ENCODE measurements around the gene CRLF3.
"Not testable (repeated sequence)": the region's sequence is repeated elsewhere in the genome, so short reads cannot be mapped to it uniquely, and the experiment has no call there.

CRLF3 gene

DNA sequence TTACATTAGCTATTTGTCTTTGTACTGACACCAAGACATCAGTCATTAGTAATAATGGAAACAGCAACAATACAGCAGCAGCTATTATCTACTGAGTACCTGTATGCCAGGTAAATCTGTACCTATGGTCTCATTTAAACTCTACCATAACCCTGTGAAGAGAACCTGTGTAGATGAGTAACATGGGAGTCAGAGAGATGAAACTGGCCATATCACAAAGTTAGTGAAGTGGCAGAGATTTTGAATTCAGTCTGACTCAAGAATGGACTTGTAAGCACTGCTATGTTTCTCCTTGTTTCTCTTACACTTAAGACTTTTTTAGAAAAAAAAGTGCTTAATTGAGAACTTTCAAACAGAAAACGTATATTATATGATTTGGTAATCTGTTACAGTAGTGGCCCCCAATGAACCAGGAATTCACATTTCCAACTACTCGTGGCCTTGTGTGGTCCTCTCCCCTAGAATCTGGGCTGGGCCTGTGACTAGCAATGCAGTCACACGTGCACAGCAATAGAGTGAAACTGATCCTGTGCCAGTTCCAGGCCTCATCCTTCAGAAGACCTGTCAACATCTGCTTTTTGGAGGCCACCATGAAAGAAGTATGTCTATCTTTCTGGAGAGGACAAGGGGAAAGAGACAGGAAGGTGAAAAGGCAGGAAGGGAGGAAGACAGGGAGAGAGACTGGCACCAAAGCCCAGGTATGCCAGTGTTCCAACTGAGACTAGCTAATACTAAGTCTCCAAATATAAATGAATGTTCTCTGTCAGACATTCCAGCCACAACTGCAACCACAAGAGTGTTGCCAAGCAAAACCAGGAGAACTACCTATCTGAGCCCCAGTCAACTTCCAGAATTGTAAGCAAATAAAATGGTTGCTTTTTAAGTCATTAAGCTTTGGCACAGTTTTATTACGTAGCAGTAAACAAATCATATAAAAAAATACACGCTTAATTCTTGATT lies 12.0 kb downstream of the CRLF3 start:
- DNase-seq, result no peak

GRCh38 chr17:30809867-30810266 lies 14.6 kb downstream of the CRLF3 start:
- no peak for DNase-seq

- peak; percentile 78 for DNase-seq
These were observed 15.7 kb downstream of the CRLF3 start for GRCh38 chr17:30808785-30809286.

- no peak for DNase-seq
These were observed 16.6 kb downstream of the CRLF3 start for GRCh38 chr17:30807896-30808295.

DNA sequence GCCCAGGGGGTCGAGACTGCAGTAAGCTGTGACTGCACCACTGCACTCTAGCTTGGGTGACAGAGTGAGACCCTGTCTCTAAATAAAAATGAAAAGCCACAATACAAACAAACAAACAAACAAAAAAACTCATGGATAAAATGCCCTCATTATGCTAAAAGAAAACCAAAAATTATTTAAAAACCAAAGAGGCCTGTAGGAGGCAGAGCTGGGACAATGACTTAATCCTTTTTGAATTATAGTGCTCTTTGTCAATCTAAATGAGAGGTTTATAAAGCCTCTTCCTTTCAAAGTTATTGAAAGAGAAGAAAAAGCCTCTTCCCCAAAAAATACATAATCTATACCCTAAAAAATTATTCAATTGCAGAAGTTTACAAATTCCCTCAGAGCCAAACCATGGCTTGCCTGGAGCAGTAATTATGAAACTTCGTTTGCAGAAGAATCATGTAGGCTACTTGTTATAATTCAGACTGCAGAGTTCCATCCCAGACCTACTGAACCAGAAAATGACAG lies 18.5 kb downstream of the CRLF3 start:
- no peak for DNase-seq

DNA sequence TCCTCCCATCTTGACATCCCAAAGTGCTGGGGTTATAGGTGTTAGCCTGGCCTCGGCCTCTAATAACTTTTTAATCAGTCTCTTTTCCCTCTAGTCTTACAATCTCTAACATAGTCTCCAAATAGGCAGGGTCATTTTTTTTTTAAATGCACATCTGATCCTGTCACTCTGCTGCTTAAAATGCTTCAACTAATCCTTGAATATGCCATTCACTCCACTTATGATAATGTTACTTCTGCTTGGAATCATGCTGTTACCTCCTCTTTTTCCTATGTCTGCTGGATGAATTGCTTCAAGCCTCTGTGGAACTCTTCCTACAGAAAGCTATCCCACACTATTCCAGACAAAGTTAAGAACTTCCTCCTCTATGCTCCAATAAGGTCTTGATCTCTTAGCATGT lies 22.8 kb downstream of the CRLF3 start:
- no peak for DNase-seq

DNA sequence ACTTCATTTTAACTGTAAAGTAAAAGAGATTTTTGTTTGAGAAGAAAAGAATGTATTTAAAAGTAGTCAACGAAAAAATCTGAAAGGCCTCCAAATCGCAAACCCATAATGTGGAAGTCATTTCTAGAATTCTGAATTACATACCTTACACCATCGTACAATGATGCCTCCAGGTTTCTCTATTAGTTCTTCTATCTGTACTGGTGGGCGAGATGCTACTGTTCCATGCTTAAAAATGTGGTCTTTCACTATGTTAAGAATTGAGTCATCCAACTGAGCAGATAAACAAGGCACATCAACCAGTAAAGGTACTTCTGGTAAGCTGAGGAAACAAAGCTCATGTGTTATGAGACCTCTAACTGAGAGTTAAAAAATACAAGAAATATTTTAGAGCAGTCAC lies 28.5 kb downstream of the CRLF3 start:
- peak; percentile 80 for DNase-seq

DNA sequence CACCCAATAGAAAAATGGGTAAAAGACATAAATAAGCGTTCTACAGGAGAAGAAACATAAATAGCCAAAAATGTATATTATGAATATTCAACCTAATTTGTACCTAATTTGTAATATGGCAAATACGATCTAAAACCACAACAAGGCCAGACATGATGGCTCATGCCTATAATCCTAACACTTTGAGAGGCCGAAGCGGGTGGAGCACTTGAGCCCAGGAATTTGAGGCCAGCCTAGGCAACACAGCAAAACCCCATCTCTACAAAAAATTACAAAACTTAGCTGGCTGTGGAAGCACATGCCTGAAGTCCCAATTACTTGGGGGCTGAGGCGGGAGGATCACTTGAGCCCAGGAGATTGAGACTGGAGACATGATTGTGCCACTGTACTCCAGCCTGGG lies 30.1 kb downstream of the CRLF3 start:
- DNase-seq, result no peak

DNA sequence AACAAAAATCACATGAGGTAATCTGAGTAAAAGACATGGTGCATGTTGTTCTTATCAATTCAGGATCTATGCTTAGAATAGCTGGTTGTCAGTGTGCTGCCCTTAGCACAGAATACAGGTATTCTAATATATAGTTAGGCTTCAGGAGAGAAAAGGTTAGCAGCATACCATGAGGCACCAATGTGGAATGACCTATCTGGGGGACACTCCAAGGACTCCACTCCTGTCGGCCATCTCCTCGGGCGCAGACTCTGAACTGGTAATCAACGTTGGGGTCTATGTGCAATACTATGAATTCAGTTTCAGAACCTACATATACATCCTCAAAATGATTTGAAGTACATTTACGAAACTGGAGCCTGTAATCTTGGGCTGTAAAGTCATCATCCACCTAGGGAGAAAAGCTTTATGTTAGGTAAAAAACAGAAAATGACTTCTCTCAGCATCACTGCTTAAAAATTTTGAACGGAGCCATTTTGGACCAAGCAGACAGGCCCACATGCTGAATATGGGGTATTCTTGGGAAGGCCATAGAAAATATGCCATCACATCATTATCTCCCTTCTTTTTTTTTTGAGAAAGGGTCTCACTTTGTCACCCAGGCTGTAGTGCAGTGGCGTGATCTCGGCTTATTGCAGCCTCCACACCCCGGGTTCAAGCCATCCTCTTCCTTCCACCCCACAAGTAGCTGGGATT lies 31.1 kb downstream of the CRLF3 start:
- DNase-seq, result no peak

GRCh38 chr17:30790279-30790678 lies 34.2 kb downstream of the CRLF3 start:
- DNase-seq, result no peak

- no peak for DNase-seq
These were observed 35.6 kb downstream of the CRLF3 start for GRCh38 chr17:30788918-30789317.

DNA sequence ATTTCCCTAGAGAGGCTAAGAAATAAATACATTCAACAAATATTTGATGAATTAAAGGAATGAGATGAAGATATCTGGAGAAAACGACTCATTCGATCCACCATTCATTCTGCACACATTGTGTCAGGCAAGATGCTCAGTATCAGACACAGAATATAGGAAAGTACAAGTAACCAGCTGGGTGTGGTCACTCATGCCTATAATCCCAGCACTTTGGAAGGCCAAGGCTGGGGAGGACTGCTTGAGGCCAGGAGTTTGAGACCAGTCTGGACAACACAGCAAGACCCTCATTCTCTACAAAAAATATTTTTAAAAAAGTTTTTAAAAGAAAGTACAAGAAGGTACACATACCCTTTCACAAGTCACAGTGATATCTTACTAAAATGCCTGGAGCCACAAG lies 42.3 kb downstream of the CRLF3 start:
- DNase-seq, result no peak

GRCh38 chr17:30780343-30780742 lies 44.1 kb downstream of the CRLF3 start:
- peak; percentile 44 for DNase-seq

DNA sequence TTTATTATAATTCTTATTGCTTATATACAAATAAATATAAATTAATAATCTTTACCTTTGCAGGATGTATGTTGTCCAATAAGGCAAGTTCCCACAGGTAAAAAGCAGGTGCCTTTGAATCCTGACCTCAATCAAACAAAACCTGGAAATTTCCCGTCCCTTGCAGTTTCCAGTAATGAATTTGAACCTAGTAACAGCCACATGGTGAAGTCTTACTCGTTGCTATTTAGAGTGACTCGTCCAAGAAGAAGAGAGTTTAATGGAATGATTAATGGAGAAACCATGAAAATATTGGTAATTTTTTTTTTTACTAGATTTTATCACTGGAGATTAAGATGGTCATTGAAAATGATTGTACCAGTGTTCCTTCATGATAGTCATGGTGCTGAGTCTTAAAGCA lies 55.7 kb downstream of the CRLF3 start:
- DNase-seq, result not testable (repeated sequence)

GRCh38 chr17:30767641-30768404 lies 56.7 kb downstream of the CRLF3 start:
- not testable (repeated sequence) for DNase-seq

- no peak for DNase-seq
These were observed 63.4 kb downstream of the CRLF3 start for GRCh38 chr17:30761060-30761459.

- not testable (repeated sequence) for DNase-seq
These were observed 71.2 kb downstream of the CRLF3 start for GRCh38 chr17:30753291-30753690.

DNA sequence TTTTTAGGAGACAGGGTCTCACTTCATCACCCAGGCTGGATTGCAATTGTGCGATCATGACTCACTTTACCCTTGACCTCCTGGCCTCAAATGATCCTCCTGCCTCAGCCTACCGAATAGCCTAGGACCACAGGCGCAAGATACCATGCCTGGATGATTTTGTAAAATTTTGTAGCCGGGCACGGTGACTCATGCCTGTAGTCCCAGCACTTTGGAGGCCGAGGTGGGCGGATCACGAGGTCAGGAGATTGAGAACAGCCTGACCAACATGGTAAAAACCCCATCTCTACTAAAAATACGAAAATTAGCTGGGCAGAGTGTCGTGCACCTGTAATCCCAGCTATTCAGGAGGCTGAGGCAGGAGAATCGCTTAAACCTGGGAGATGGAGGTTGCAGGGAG lies 73.5 kb downstream of the CRLF3 start:
- DNase-seq, result not testable (repeated sequence)

DNA sequence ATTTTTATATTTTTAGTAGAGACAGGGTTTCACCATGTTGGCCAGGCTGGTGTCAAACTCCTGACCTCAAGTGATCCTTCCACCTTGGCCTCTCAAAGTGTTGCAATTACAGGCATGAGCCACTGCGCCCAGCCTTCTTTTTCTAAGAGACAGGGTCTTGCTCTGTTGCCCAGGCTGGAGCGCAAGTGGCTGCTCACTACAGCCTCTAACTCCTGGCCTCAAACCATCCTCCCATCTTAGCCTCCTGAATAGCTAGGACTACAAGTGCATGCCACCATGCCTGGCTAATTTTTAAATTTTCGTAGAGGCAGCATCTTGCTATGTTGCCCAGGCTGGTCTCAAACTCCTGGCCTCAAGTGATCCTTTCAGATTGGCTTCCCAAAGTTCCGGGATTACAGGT lies 76.9 kb downstream of the CRLF3 start:
- DNase-seq, result not testable (repeated sequence)

DNA sequence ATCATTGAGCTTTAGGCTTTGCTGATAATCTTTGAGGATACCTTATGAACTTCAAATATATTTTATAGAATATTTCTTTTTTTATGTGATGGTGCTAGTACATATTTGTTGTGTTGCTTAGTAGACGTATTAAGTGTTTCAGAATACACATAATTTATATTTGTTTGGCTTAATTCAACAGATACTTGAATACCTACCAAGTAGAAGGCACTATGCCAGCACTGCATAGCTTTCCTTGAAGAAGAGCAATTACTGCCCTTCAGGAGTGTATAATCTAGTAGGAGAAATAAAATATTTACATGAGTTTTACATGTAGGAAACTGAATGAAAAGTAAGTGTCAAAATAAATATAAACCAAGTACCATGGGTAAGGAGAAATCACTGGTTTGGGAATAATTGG lies 81.8 kb downstream of the CRLF3 start:
- DNase-seq, result not testable (repeated sequence)

- DNase-seq, result not testable (repeated sequence)
These were observed 88.1 kb downstream of the CRLF3 start for GRCh38 chr17:30736371-30736770.

DNA sequence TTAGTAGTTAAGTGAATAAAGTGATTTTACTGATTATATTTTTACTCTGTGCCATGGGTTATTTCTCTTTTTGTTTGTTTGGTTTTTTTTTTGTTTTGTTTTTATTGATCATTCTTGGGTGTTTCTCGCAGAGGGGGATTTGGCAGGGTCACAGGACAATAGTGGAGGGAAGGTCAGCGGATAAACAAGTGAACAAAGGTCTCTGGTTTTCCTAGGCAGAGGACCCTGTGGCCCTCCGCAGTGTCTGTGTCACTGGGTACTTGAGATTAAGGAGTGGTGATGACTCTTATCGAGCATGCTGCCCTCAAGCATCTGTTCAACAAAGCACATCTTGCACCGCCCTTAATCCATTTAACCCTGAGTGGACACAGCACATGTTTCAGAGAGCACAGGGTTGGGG lies 88.8 kb downstream of the CRLF3 start:
- not testable (repeated sequence) for DNase-seq

DNA sequence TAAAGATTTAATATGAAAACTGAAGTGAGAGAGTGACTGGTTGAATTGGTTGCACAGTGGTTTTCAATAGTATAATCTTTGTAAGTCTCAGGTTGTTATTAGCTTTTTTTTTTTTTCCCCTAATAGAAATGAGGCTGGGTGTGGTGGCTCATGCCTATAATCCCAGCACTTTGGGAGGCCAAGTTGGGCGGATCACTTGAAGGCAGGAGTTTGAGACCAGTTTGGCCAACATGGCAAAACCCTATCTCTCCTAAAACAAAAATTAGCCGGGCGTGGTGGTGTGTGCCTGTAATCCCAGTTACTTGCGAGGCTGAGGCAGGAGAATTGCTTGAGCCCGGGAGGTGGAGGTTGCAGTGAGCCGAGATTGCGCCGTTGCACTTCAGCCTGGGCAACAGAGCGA lies 89.3 kb downstream of the CRLF3 start:
- not testable (repeated sequence) for DNase-seq
